ENCODE results near the gene CCDC192. TPM values are rescaled to one million over a fixed set of nuclear protein-coding genes. Genes with fewer than 3 reads are reported as not detected.

CCDC192 gene
- total and polyA plus RNA-seq, 8 donors, result 0.81 to 1.6 (median 1.2) TPM; not detected in 2

- ATAC-seq, result no peak
- intact Hi-C loops (cut with DNase I), result no loop called here
Measured at GRCh38 chr5:127963931-127964330, 260.7 kb downstream of the CCDC192 start.

GRCh38 chr5:127967323-127967982, 264.3 kb downstream of the CCDC192 start:
- H3K4me3 ChIP-seq, result no peak overlapping the region
- H3K4me1 ChIP-seq, result no peaks in the 10 kb centered on the region
- DNase-seq (no peak), ATAC-seq (no peak)
- H3K27me3 ChIP-seq, result no peaks in the 10 kb centered on the region
- TF ChIP-seq CTCF (IDR thresholded peaks at IDR 0.05), result no peak
- intact Hi-C loops (cut with DNase I), result no loop called here
- H3K9me3 ChIP-seq, result no peaks in the 10 kb centered on the region
- no peak overlapping the region for H3K27ac ChIP-seq
- peaks cover 0 to 6% of the 10 kb centered on the region in 2 donors for H3K36me3 ChIP-seq

More at GRCh38 chr5:127963931-127964330, 260.7 kb downstream of the CCDC192 start:
- TF ChIP-seq CTCF (IDR thresholded peaks at IDR 0.05), result no peak
- peak overlapping the region in 1 of 2 donors; percentile 20 for H3K27ac ChIP-seq
- H3K27me3 ChIP-seq, result no peaks in the 10 kb centered on the region
- H3K4me3 ChIP-seq, result no peak overlapping the region
- DNase-seq, result no peak
- H3K9me3 ChIP-seq, result no peaks in the 10 kb centered on the region
- peaks cover 8 to 21% of the 10 kb centered on the region in 2 donors for H3K4me1 ChIP-seq
- H3K36me3 ChIP-seq, result peaks cover 0 to 6% of the 10 kb centered on the region in 2 donors

GRCh38 chr5:127967983-127968592, 264.9 kb downstream of the CCDC192 start:
- no peaks in the 10 kb centered on the region for H3K4me1 ChIP-seq
- intact Hi-C loops (cut with DNase I), result no loop called here
- no peak for ATAC-seq
- H3K36me3 ChIP-seq, result peaks cover 0 to 6% of the 10 kb centered on the region in 2 donors
- no peak overlapping the region for H3K4me3 ChIP-seq
- TF ChIP-seq CTCF (IDR thresholded peaks at IDR 0.05), result no peak
- H3K27ac ChIP-seq, result no peak overlapping the region
- DNase-seq, result no peak
- H3K27me3 ChIP-seq, result no peaks in the 10 kb centered on the region
- H3K9me3 ChIP-seq, result no peaks in the 10 kb centered on the region

- intact Hi-C loops (cut with DNase I), result no loop called here
- DNase-seq (no peak), ATAC-seq (no peak)
- Histone ChIP-seq H3K4me1 (no peaks in the 10 kb centered on the region), H3K4me3 (no peak overlapping the region), H3K36me3 (peaks cover 0 to 6% of the 10 kb centered on the region in 2 donors), H3K9me3 (no peaks in the 10 kb centered on the region), H3K27me3 (no peaks in the 10 kb centered on the region), H3K27ac (no peak overlapping the region)
- TF ChIP-seq CTCF (IDR thresholded peaks at IDR 0.05), result no peak
Measured at GRCh38 chr5:127969002-127969401, 265.8 kb downstream of the CCDC192 start.

GRCh38 chr5:127969651-127970050, 266.5 kb downstream of the CCDC192 start:
- intact Hi-C loops (cut with DNase I), result no loop called here
- Histone ChIP-seq H3K36me3 (peaks cover 0 to 6% of the 10 kb centered on the region in 2 donors), H3K27ac (no peak overlapping the region), H3K27me3 (no peaks in the 10 kb centered on the region), H3K4me3 (no peak overlapping the region), H3K4me1 (no peaks in the 10 kb centered on the region), H3K9me3 (no peaks in the 10 kb centered on the region)
- ATAC-seq (no peak), DNase-seq (no peak)
- TF ChIP-seq CTCF (IDR thresholded peaks at IDR 0.05), result no peak

Measured in left lung (tissue), 10 donors.